ENCODE measurements around the gene UCMA.

DNA sequence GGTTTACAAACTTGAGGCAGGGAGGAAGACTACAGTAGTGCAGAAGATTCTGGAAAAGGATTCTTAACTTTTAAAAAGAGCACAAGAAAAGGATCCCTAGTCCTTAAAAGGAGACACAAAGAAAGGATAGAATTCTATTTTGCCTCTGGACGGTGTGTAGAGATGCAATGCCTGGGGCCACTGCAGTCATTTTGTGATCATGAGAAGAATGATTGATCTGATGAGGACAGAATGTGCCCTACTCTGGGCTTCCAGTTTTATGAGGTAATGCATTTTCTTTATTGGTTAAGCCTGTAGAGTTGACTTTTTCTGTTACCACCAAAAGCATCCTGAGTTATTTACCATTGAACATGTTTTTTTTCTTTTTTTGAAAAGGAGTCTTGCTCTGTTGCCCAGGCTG, 28.3 kb upstream of the UCMA start:
- TF ChIP-seq, protein P1, sequence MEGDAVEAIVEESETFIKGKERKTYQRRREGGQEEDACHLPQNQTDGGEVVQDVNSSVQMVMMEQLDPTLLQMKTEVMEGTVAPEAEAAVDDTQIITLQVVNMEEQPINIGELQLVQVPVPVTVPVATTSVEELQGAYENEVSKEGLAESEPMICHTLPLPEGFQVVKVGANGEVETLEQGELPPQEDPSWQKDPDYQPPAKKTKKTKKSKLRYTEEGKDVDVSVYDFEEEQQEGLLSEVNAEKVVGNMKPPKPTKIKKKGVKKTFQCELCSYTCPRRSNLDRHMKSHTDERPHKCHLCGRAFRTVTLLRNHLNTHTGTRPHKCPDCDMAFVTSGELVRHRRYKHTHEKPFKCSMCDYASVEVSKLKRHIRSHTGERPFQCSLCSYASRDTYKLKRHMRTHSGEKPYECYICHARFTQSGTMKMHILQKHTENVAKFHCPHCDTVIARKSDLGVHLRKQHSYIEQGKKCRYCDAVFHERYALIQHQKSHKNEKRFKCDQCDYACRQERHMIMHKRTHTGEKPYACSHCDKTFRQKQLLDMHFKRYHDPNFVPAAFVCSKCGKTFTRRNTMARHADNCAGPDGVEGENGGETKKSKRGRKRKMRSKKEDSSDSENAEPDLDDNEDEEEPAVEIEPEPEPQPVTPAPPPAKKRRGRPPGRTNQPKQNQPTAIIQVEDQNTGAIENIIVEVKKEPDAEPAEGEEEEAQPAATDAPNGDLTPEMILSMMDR (IDR thresholded peaks at IDR 0.05 in 4 of 5, conservative IDR thresholded peaks at IDR 0.05 in 1 of 5), result no peak
- no peak for TF ChIP-seq POLR2A (IDR thresholded peaks at IDR 0.05)
